ENCODE measurements around the gene TFRC.
A peak's percentile ranks its signal among the peaks of the same experiment; 100 is the strongest.
"Not testable (repeated sequence)": the region's sequence is repeated elsewhere in the genome, so short reads cannot be mapped to it uniquely, and the experiment has no call there.

The TFRC gene

DNA sequence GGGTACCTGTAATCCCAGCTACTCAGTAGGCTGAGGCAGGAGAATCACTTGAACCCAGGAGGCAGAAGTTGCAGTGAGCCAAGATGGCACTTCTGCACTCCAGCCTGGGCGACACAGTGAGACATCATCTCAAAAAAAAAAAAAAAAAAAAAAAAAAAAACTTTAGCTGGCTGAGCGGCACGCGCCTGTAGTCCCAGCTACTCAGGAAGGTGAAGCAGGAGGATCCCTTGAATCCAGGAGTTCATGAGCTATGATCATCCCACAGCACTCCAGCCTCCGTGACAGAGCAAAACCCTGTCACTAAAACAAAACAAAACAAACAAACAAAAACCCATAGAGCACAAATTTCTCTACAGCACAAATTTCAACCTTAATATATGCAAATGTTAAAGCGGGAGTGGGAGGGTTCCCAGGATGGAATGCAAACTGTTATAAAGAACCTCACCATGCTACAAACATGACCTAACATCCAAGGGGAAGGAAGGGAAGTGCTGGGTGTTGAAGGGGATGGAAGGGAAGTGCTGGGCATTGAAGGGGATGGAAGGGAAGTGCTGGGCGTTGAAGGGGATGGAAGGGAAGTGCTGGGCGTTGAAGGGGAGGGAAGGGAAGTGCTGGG, 16.6 kb upstream of the TFRC start:
- Mint-ChIP-seq H3K27ac (peak overlapping the region; percentile 65), H3K4me1 (ENCODE audit: low read depth) (peaks cover 28% of the 10 kb centered on the region)
- H3K4me3 Mint-ChIP-seq; H3K36me3 Mint-ChIP-seq (ENCODE audit: low read depth); H3K9me3 Mint-ChIP-seq; H3K27me3 Mint-ChIP-seq; intact Hi-C loops (cut with micrococcal nuclease): not testable (repeated sequence)

DNA sequence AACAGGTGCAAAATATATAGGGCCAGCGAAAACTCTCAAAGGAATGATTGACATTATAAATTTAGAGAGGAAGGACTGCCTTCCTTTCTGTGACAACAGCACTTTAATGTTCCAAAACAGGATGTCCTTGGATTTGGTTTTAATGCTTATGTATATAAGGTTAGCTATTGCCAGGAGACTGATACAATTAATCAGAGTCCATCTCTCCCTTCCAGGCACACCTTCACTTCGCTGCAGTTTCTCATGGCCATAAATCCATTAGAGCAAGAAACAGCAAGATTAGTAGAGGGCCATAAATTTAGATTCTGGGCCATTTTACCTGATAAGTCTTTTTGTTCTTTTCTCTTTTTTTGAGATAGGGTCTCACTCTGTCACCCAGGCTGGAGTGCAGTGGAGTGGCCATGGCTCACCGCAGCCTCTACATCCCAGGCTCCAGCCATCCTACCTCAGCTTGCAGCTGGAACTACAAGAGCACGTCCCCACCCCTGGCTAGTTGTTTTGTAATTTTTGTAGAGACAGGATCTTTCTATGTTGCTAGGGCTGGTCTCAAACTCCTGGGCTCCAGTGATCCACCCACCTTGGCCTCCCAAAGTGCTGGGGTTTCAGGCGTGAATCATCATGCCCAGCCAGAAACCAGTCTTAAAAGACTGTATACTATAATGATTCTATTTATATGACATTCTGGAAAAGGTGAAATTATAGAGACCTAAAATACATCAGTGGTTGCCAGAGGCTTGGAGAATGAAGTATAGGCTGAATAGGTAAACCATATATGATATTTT, 15.7 kb upstream of the TFRC start:
- intact Hi-C loops (cut with micrococcal nuclease), result no loop called here
- no peak overlapping the region for H3K4me3 Mint-ChIP-seq

DNA sequence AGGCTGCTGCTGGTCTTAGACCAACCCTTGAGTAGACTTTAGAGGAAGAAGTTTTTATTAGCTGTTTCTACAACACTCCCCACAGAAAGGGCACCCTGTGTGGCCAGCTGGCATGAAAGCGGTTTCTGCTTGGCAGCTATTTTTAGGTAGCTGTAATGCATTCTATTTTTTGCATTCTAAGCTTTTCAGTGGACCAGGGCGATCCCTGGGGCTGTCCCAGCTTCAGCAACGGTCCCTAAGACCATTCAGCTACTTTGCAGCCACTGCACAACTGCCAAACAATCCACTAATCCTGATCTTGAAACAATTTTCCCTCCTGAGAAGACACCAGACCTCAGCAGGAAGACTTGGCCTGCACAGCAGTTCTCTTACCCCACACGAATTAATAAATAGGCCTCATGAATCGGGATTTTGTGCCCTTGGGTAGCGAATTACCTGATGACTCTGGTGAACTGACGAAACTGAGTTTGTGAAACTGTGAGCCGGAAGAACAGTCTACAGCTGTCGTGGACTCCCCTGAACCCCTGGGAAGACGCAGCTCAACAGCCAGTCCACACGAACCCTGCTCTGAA, 14.6 kb upstream of the TFRC start:
- peak overlapping the region; percentile 79 for H3K27ac Mint-ChIP-seq
- intact Hi-C loops (cut with micrococcal nuclease), result no loop called here
- no peak overlapping the region for H3K4me3 Mint-ChIP-seq
- peaks cover 33% of the 10 kb centered on the region for H3K4me1 Mint-ChIP-seq (ENCODE audit: low read depth)
- peaks cover 8% of the 10 kb centered on the region for H3K9me3 Mint-ChIP-seq
- no peaks in the 10 kb centered on the region for H3K27me3 Mint-ChIP-seq
- H3K36me3 Mint-ChIP-seq (ENCODE audit: low read depth), result no peaks in the 10 kb centered on the region

More for the DNA sequence above, 15.7 kb upstream of the TFRC start:
- H3K36me3 Mint-ChIP-seq (ENCODE audit: low read depth), result no peaks in the 10 kb centered on the region
- no peaks in the 10 kb centered on the region for H3K27me3 Mint-ChIP-seq
- peaks cover 33% of the 10 kb centered on the region for H3K4me1 Mint-ChIP-seq (ENCODE audit: low read depth)
- peaks cover 8% of the 10 kb centered on the region for H3K9me3 Mint-ChIP-seq
- peak overlapping the region; percentile 51 for H3K27ac Mint-ChIP-seq

DNA sequence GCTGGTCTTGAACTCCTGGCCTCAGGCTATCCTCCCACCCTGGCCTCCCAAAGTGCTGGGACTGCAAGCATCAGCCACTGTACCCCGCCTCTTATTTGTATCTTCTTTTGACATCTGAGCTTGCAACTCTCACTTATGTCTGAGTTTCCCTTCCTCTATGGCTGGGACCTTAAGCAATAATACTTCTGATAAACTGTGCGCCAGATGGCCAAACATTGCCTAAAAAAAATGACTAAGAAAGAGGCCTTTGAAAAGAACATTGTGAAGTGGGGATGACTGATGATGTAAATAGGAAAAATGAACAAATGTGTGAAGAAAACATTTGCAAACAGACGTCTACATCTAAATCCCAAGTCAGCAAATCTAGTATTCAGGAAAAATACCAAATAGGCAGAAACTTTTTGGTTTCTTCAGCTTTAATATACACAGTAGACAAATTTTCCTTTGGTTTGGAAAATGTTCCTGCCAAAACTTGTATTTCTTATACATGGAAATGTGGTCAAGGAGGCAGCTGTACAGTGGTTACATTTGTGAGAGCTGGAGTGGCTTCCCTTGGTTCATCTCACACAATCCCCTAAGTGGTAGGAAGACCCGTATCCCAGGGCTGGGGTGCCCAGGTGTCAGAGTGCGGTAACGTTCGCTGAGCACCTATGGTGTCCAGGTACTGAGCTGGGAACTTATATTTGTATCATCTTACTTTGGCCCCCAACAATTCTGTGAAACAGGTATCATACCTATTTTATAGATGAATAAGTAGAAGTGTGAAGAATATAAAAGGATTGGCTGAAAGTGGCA, 11.6 kb upstream of the TFRC start:
- Mint-ChIP-seq H3K27me3 (no peaks in the 10 kb centered on the region), H3K36me3 (ENCODE audit: low read depth) (no peaks in the 10 kb centered on the region), H3K4me1 (ENCODE audit: low read depth) (peaks cover 30% of the 10 kb centered on the region), H3K4me3 (no peak overlapping the region), H3K9me3 (peaks cover 3% of the 10 kb centered on the region), H3K27ac (peak overlapping the region; percentile 74)
- intact Hi-C loops (cut with micrococcal nuclease), result no loop called here

DNA sequence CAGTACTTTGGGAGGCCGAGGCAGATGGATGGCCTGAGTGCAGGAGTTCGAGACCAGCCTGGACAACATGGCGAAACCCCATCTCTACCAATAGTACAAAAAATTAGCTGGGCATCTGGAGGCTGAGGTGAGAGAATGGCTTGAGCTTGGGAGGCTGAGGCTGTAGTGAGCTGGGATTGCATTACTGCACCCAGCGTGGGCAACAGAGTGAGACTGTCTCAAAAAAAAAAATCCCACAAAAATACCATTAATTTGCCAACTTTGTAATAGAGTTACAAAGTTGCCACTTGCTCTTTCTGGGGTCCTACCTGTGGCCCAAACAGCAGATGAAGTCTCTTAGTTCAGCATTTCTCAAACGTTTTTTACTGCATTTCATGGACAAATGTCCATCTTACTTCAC, 6.0 kb upstream of the TFRC start:
- intact Hi-C loops (cut with micrococcal nuclease), result no loop called here
- H3K27ac Mint-ChIP-seq, result no peak overlapping the region
- peaks cover 2% of the 10 kb centered on the region for H3K27me3 Mint-ChIP-seq
- peaks cover 9% of the 10 kb centered on the region for H3K4me1 Mint-ChIP-seq (ENCODE audit: low read depth)
- H3K9me3 Mint-ChIP-seq, result no peaks in the 10 kb centered on the region
- no peaks in the 10 kb centered on the region for H3K36me3 Mint-ChIP-seq (ENCODE audit: low read depth)
- H3K4me3 Mint-ChIP-seq, result no peak overlapping the region

DNA sequence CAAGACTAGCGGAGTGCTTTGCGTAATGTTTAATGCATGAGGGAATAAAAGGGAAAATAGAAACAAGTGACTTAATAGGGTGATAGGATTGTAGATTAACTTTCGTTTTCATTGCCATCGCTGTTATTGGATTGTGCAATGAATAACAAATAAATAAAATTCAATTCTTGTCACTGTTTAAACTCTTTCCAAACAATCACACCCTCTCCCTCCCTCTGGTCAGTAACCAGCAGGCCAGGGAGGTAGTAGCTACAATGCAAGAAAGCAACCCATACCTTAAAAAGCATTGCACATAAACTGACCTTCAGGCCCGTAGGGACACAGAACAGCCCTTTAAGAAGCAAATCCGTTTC, 705 bp upstream of the TFRC start:
- Mint-ChIP-seq H3K9me3 (no peaks in the 10 kb centered on the region), H3K4me1 (ENCODE audit: low read depth) (peaks cover 39% of the 10 kb centered on the region), H3K4me3 (peak overlapping the region; percentile 91), H3K36me3 (ENCODE audit: low read depth) (peaks cover 25% of the 10 kb centered on the region), H3K27ac (peak overlapping the region; percentile 93), H3K27me3 (peaks cover 2% of the 10 kb centered on the region)
- intact Hi-C loops (cut with micrococcal nuclease), result no loop called here

DNA sequence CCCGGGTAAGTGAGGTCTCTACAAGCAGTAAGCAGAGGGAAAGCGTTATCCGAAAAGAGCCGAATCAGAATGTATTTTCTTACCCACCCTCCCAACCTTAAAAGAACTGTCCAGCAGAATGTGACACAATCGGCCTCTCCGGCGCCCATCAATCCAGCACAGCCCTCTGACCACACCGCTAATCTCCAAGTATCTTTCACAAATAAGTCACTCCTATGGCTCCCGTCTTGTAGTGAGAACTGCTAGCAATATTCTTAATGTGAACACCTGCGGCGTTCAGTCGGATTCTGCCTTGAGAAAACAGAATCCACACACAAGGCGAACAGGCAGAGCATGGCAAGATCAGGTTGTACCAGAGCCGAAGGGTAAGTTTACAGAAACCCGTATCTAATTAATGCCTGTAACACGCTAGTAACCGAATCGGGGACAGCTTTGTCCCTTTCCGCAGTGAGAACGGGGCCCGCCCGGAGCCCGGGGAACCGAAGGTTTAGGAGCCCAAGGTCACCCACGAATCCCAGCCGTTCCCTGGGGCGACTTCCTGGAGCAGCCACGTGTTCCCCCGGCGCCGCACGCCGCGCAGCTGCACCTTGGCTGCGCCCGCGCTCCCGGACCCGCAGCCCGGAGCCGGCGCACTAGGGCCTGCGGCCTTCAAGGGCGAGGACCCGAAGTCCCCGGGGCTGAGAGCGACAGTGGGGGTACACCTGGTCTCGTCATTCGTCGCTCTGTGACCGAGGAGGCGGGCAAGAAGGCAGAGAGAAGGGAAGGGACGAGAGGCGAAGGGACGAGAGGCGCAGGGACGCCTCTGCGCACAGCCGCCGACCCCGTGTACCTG, 672 bp downstream of the TFRC start:
- no peaks in the 10 kb centered on the region for H3K9me3 Mint-ChIP-seq
- intact Hi-C loops (cut with micrococcal nuclease), result no loop called here
- H3K27ac Mint-ChIP-seq, result peak overlapping the region; percentile 93
- H3K4me1 Mint-ChIP-seq (ENCODE audit: low read depth), result peaks cover 41% of the 10 kb centered on the region
- H3K27me3 Mint-ChIP-seq, result peaks cover 2% of the 10 kb centered on the region
- H3K4me3 Mint-ChIP-seq, result peak overlapping the region; percentile 91
- H3K36me3 Mint-ChIP-seq (ENCODE audit: low read depth), result peaks cover 33% of the 10 kb centered on the region

DNA sequence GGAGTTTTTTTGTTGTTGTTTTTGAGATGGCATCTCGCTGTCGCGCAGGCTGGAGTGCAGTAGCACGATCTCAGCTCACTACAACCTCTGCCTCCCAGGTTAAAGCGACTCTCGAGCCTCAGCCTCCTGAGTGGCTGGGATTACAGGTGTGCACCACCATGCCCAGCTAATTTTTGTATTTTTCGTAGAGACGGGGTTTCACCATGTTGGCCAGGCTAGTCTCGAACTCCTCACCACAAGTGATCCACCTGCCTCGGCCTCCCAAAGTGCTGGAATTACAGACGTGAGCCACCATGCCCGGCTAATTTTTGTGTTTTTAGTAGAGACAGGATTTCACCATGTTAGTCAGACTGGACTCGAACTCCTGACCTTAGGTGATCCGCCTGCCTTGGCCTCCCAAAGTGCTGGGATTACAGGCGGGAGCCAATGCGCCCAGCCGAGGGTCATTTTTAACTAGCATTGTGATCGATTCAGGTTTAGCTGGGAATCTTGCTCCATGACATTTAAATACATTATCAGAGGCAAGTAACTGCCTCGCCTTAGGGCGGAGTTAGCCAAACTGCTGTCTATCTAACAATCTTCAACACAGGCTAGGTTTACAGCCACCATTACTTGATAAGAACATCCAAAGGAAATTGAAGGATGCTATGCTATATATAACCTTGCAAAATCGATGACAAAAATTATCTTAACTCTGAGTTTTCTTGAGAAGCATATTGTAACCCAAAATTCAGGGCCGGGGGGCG, 1.6 kb downstream of the TFRC start:
- H3K27me3 Mint-ChIP-seq; H3K9me3 Mint-ChIP-seq; intact Hi-C loops (cut with micrococcal nuclease): not testable (repeated sequence)
- H3K36me3 Mint-ChIP-seq (ENCODE audit: low read depth), result peaks cover 42% of the 10 kb centered on the region
- H3K4me1 Mint-ChIP-seq (ENCODE audit: low read depth), result peaks cover 36% of the 10 kb centered on the region
- peak overlapping the region; percentile 93 for H3K27ac Mint-ChIP-seq
- H3K4me3 Mint-ChIP-seq, result peak overlapping the region; percentile 91

DNA sequence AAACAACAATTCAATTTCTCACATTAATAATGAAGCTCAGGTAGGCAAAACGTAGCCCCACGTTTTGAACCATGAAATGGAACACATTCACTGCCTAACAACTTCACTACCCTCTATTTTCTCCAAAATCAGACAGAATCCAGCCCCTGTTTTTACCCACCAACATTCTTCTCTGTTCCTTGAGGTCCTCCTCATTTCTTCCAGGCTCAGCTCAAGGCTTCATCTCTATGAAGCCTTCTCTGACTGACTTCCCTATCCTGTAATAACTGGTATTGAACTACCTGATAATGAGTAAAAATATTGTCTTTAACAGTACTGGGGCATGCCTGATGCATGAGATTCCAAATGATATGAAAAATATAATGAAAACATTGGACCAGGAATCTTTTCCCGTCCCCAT, 2.2 kb downstream of the TFRC start:
- Mint-ChIP-seq H3K4me1 (ENCODE audit: low read depth) (peaks cover 34% of the 10 kb centered on the region), H3K36me3 (ENCODE audit: low read depth) (peaks cover 48% of the 10 kb centered on the region), H3K27ac (no peak overlapping the region), H3K4me3 (no peak overlapping the region), H3K27me3 (no peaks in the 10 kb centered on the region), H3K9me3 (no peaks in the 10 kb centered on the region)
- intact Hi-C loops (cut with micrococcal nuclease), result no loop called here

DNA sequence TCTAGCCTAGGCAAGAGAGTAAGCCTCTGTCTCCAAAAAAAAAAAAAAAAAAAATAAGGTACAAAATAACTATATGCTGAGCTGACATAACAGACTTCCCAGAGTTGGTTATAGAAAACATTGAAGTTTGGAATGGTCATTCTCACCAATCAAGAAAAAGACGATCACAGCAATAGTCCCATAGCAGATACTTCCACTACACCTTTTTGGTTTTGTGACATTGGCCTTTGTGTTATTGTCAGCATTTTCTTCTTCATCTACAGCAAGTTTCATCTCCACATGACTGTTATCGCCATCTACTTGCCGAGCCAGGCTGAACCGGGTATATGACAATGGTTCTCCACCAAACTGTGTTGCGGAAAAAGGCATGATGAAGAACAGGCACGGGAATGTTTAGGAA, 6.9 kb downstream of the TFRC start:
- H3K27ac Mint-ChIP-seq, result no peak overlapping the region
- H3K4me3 Mint-ChIP-seq, result no peak overlapping the region
- H3K27me3 Mint-ChIP-seq, result no peaks in the 10 kb centered on the region
- no peaks in the 10 kb centered on the region for H3K9me3 Mint-ChIP-seq
- H3K36me3 Mint-ChIP-seq (ENCODE audit: low read depth), result peaks cover 81% of the 10 kb centered on the region
- intact Hi-C loops (cut with micrococcal nuclease), result no loop called here
- peaks cover 17% of the 10 kb centered on the region for H3K4me1 Mint-ChIP-seq (ENCODE audit: low read depth)

DNA sequence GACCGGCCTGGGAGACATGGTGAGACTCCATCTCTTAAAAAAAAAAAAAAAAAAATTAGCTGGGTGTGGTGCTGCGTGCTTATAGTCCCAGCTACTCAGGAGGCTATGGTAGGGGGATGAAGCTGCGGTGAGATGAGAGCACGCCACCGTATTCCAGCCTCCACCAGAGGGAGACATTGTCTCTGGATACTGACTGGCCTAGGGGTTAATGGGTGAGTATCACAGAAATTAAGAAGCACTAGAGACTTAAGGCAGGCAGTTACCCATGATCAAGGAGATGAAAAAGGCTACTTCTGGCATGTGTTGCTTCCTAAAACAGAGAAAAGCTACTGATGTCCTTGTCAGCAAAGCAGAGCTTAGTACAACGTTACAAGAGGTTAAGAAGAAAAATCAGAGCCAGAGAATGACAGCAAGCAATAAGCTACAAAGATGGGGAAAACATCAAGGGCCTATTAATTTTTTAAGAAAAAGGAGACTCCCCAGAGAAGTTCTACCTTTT, 8.6 kb downstream of the TFRC start:
- peaks cover 5% of the 10 kb centered on the region for H3K4me1 Mint-ChIP-seq (ENCODE audit: low read depth)
- H3K27ac Mint-ChIP-seq, result no peak overlapping the region
- intact Hi-C loops (cut with micrococcal nuclease), result loop anchor here (1.0 kb wide), 1 partner anchor 123 kb away; no protein-coding TSS in a partner anchor
- no peaks in the 10 kb centered on the region for H3K9me3 Mint-ChIP-seq
- no peak overlapping the region for H3K4me3 Mint-ChIP-seq
- no peaks in the 10 kb centered on the region for H3K27me3 Mint-ChIP-seq
- peaks cover 87% of the 10 kb centered on the region for H3K36me3 Mint-ChIP-seq (ENCODE audit: low read depth)

DNA sequence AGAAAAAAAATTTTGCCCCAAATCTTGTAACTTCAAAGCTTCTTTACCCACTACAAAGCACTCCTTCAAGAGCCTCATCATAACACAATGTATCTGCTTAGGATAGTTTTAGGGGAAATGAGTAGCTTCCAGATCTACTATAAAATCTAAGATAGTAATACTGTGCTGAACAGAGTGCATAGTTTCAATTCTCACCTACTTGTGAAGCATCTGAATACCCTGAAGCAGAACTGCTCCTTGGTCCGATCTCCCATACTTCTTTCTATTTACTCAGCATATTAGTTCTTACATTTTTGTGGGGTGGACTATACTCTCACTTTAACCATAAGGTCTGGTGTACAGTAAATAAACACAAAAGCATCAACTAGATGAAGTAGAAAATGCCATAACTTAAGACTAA, 9.6 kb downstream of the TFRC start:
- H3K27ac Mint-ChIP-seq, result no peak overlapping the region
- H3K36me3 Mint-ChIP-seq (ENCODE audit: low read depth), result peaks cover 97% of the 10 kb centered on the region
- intact Hi-C loops (cut with micrococcal nuclease), result no loop called here
- H3K9me3 Mint-ChIP-seq, result no peaks in the 10 kb centered on the region
- no peak overlapping the region for H3K4me3 Mint-ChIP-seq
- H3K27me3 Mint-ChIP-seq, result no peaks in the 10 kb centered on the region
- no peaks in the 10 kb centered on the region for H3K4me1 Mint-ChIP-seq (ENCODE audit: low read depth)

DNA sequence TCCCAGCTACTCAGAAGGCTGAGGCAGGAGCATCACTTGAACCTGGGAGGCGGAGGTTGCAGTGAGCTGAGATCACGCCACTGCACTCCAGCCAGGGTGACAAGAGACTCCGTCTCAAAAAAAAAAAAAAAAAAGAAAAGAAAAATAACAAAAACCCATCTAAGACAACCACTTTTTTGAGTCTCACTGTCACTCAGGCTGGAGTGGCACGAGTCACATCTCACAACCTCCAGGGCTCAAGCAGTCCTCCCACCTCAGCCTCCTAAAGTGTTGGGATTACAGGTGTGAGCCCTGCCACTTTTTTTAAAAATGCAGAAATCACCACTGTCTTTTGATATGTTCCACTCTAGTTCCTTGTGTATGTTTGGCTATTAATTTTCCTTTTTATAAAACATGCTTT, 13.1 kb downstream of the TFRC start:
- H3K4me3 Mint-ChIP-seq; H3K4me1 Mint-ChIP-seq (ENCODE audit: low read depth); H3K9me3 Mint-ChIP-seq; H3K27ac Mint-ChIP-seq; intact Hi-C loops (cut with micrococcal nuclease); H3K27me3 Mint-ChIP-seq: not testable (repeated sequence)
- peaks cover 100% of the 10 kb centered on the region for H3K36me3 Mint-ChIP-seq (ENCODE audit: low read depth)
